HG03045 (cell line): ENCODE measurements around the gene PID1.

ENCODE experiments used
- ATAC-seq: cut with Tn5 transposase; IDR thresholded peaks from one replicate; pipeline ENCODE4 v1.9.1; 2021; ENCODE audit warnings: mild to moderate bottlenecking, moderate library complexity; ENCODE audit not compliant: unreplicated experiment

Gene PID1

DNA sequence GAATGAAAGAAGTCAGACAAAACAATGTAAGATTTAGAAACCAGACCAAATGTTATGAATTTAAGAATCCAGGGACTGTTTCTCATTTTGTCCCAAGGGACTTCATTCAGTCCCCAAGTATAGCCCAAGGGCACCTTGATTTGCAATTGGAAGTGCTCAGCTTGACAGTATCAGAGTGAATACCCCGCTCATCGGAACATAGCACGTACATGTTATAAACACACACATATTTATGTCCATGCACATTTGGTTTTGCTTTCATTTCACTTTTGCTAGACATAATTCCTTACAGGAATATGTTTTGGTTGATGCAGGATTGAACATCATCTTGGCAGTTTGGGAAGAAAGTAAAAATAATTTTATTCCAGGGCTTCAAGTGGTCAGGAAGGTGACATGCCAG is 100.2 kb downstream of the PID1 start:
- no peak for ATAC-seq

DNA sequence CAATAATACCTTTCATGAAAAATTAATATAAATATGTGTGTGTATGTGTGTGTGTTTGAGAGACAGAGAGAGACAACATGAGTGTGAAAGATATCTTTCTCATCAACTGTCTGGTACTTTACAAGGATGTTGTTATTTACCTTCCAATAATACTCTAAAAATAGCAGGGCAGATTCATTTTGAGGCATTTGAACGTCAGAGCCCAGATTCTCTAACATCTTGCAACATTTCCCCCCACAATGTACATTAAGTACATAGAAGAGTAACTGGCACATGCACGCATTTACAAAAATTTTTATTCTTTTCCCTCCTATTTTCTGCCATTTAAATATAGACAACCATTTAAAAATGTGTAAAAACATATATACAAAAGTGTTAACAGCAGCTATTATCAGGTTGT is 100.9 kb downstream of the PID1 start:
- no peak for ATAC-seq

DNA sequence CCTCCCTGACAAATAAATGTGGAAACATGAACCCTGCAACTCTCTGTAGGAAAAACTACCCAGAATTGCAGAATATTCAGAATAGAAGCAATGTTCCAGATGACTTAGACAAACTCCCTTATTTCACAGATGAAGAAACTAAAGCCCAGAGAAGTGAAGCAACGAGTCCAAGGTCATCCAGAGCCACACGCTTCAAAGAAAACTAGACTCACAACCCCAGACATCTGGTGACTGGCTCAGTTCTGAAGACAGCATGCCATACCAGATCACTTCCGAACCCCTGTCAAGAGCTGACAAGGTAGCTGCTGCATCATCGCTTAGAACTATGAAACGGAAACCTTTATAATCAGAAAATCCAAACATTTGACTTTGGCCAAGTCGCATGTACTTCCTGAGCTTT is 101.3 kb downstream of the PID1 start:
- ATAC-seq = no peak

DNA sequence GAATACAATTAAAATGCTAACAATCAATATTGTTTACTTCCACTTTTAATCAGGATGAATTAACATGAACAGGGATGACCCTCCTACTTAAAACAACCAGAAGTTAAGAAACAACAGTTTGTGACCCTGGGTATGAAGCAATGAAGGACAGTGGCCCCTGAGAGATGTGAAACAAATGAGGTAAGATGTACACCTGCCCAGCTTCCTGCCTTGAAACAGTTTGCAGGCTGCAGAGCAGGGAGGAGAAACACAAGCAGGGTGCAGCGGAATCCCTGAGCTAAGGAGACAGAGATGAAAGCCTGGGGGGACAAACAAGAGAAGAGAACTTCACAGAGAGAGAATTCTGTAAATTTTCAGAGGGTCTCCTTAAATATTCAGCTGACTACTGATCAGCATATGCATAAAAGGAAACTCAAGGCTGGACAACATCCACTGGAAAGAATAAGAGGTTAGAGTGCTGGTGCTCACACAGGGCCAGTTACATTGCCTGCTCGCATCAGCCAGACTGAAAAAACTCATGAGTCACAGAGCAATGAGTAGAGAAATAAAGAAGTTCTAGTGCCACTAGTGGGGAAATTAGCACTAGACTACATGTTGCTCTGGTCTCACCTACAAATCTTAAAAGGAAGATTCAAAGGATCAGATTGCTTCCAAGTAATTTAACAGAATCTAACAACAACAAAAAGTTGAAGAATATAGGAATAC is 106.4 kb downstream of the PID1 start:
- no peak for ATAC-seq

DNA sequence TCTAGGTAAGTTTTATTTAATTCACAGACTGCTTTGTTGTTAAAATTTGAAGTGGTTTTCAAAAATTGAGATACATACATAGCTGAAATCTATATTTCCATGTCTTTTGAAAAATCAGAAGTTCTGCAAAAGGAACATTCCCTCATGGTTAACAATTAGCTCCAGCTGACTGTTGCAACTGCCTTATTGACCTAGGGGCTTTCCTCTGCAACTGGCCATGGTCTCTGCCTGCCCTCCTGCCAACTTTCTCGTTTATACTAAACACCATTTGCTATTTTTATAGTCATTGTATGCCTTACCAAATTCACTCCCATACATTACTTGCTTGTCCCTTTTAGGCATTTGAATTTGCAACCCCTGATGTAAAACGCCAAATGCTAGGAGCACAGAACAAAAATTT is 107.2 kb downstream of the PID1 start:
- ATAC-seq = no peak

DNA sequence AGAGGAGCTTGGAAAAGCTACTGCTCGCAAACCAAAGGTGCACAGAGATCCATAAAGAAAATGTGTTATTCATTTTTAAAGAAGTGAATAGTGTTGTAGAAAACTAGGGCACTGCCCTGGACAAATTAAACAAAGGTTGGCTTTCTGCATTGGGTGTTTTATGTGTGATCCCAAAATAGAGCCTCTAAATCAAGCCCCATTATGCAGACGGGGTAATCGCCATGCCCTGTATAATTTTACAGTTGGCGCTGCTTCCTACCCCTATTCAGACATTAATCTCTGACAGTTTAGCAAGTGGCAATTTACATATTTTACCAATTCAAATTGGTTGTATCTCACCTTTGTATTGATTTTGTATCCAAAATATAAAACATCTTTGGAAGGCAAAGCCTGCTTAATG is 109.1 kb downstream of the PID1 start:
- no peak for ATAC-seq

DNA sequence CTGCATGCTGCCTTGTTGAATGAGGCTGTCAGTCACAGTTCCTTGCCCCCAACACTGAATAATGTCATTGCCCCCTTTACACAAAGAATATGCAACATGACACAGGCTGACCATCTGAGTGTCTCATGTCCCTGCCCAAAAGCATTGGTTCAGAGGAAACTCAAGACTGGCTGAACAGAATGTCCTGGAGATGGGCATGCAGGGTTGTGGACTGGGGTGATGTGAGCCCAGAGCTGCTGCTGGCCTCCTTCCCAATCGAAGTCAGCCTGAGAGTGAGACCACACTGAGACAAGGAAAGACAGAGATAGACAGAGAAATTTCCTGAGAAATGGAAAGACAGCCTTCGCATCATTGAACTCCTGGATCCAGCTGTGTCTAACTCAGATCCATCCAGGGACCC is 110.1 kb downstream of the PID1 start:
- no peak for ATAC-seq

DNA sequence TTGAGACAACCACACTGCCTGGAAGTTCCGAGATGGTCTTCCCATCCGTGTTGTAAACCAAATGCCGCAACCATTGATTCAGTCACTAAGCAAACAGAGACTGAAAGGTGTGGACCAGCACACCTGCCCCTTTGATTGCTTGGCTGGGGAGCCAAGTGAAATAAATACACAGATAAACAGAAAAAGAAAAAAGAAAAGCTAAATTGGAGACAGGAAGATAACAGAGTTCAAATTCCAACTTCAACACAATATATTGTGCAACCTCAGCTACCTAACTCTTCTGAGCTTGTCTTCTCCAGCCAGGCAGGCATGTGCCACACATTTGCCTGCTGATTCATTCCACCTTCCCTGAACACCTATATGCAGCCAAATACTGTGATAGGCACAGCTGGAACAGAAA is 110.9 kb downstream of the PID1 start:
- no peak for ATAC-seq

DNA sequence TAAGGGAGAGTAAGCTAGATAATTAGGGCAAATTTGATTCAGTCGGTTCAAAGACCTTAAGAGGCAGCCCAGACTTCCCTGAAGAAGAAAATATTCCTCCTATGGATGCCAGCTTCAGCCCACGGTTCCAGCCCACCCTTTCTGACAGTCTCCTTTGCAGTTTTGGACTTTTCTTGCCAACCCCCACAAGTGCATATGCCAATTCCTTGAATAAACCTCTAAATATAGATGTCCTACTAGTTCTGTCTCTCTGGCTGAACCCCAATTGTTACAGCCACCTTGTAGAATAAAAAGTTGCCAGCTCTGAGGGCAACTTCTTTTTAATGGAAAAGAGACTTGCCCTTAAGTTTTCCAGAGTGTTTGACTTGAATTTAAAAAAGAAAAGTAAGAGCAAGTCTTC is 111.7 kb downstream of the PID1 start:
- no peak for ATAC-seq

DNA sequence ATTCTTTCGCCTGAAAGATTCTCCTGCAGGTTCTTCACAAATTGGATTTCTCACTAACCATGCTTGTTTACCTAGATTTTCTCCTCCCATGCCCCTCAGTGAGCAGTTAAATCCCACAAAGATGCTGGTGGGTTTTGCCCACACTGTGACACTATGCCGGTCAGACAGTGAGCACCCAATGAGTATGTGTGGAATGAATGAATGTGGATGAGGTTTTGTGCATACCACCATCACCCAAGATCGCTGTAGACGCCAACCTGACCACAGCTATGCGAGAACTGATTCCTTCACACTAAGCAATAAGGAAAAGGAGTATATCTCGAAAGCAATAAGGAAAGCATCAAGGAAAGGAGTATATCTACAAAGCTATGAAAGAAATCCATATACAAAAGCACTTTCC is 116.7 kb downstream of the PID1 start:
- ATAC-seq = no peak

DNA sequence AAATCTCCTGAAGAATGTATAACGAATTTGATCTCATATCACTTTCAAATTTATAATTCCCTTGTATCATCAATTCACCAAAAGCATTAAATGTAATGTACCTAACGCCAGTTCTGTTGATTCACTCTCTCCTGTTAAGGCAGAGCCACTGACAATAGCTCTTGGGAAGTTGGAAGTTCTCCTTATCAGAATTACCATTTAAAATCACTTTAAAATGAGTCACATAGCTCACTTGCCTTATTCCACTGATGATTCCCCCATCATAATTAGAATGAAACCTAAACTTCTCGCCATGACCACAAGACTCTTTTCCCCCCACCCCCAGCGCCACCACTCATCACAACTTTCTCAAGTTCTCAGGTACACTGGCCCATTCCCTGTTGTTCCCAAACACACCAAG is 117.1 kb downstream of the PID1 start:
- ATAC-seq = no peak

DNA sequence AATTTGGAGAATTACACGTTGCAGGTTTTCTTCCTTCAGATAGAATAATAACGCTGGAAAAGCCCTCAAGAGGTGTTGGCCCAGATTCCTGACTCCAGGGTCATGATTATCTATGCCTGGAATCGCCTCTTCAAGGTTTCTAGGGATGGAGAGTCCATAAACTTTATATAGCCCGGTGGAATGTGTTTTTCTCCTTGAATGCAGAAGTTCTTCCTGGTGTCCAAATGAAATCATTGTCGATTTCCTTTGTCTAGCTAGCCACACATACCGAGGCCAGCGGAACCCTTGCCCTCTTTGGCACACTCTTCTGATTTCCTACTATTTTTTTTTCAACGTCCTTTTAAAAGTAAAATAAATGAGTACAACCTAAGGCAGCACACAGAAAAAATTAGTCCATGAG is 117.8 kb downstream of the PID1 start:
- ATAC-seq = no peak

DNA sequence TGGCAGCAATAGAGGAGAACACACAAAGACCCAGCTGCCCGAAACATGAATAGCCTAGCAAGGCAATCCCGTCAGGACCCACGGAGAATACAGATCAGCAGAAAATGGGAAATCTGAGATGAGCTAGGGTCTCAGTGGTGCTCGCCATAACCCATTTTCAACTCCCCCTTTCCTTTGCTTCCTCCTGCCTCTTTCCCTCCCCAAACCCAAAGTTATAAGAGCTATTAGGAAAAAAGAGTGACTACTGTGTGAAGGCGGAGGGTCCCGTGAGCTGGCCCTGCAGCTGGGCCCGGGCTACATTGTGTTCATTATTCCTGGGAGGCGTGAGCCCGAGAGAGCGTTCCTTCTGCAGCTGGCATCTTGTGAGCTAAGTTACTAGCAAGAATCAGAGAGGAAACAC is 118.4 kb downstream of the PID1 start:
- no peak for ATAC-seq

DNA sequence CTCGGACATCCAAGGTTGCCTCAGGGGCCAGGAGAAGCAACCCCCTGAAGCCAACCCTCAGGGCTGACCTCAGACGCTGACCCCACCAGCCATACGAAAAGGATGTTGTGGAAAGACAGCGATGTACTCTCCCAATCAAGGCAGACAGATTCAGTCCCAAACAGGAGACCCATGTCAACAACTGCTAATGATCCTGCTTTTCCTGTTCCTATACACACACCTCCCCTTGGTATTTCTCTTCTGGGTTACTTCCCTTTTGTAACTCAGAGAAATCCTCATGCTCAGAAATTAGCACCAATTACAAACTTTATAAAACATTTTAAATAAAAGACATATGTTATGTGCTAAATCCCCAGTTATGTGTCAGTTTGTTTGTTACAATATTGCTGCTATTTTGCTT is 120.8 kb downstream of the PID1 start:
- ATAC-seq = no peak

DNA sequence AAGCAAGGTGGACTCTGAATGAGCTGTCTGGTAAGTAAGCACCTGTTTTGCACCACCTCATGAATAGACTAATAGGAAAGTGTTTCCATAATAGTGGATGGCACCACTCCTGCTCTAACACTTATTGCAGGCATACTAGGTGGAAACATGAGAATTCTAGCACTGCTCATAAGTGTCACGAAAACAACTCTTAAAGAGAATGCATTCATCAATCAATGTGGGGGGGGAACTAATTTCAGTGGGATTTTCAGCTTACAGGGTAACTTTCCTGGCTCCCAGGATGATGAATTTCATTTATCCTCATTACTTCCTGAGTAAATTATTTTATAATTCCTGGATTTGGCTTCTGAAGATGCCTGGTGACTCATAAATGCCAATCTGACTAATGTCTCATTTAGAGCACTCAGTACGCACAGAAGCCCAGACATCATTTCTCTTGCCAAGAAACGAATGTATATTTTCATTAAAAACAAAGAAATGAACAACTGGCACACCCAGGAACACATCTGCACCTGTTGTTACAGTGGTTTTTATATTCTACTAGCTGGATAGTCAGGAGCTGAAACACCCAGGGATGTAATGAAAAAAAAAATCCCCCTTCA is 129.6 kb downstream of the PID1 start:
- ATAC-seq = no peak

DNA sequence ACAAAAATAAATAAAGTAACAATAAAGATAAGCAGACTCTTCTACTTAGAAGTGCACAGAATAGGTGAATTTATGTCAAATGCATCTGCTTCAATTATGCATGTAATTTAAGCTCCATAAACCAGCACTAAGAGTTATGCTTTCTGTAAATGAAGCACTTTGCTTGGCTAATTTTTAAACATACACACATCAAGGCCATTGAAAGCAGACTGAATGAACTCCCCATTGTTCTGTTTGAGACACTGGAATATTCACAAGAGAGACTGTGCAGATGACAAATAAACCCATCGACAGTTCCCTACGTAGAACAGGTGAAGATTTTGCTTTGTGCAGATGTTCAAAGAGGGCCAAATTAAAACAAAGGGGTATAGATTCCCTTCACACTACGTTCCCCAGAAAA is 133.4 kb downstream of the PID1 start:
- no peak for ATAC-seq

DNA sequence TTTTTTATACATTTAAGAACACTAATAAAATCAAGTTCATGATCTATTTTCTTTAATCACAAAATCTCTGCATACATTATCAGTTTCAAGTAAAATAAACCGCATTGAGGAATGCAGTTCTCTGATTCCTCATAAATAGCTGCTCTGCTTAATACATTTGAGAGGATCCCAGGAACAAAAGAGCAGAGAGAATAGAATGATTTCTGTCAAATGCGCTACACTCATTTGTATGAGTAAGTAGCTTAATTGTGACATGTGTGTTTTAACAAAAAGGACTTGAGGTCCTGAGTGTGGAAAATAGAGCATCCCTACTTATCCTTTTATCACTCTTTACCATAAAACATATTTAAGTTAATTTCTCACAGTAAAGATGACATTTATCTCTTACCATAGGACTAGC is 134.0 kb downstream of the PID1 start:
- ATAC-seq = no peak

DNA sequence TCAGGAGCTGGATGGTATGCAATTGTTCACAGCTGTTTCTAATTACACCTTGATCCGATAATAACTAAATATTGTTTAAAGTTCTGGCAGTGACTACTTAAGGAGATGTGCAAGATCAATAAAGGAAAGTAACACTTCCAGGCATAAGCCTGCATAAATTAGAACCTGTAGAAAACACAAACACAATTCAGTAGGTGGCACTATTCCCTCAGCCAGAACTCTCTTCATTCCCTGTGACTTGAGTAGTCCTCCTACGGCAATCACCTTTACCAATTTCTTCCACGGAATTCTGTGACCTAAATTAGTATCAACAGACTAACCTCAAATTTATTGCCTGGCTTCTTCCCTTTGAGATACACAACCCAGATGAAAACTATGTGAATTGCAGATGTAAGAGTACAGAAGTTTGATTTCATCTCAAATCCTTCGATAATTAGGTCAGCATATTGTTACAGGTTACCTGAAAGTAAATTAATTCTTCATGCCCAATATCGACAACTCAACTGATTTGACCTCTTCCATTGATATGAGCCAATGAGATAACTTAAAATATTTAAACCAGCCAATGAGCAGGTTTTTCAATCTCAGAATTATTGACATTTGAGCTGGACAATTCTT is 137.8 kb downstream of the PID1 start:
- ATAC-seq = no peak

DNA sequence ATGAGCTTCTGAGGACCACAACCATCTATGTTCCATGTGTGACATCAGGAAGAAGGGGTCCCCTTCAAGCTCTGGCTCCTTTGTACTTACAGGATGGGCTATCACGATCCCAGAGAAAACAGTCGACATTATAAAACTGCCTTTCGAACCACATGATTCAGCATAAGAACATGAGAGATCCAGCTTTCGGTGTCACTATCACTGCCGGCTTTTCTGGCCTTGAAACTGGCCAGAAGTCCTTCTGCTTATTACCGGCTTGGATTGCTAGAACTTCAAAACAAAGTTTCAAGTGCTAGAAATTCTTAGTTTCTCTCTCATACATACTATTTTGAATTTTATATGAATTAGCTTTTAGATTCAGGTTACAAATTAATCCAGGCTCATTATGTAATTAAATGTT is 138.9 kb downstream of the PID1 start:
- ATAC-seq = no peak

DNA sequence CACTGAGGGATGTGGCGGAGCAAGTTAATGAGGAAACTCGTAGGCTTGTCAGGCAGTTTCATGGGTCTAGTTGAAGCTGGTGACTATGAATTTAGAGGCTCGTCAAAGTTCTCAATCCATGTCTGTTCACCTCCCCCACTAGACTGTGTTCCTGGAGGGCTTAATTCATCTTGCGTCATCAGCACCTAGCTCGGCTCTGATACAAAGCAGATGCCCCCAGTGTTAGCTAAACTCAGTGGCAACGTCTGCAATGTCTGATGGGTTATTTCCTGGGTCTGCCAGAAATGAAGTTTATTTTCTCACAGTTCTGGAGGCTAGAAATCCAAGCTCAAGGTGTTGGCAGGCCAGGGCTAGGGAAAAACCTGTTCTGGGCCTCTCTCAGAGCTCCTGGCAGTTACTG is 140.6 kb downstream of the PID1 start:
- ATAC-seq = no peak

DNA sequence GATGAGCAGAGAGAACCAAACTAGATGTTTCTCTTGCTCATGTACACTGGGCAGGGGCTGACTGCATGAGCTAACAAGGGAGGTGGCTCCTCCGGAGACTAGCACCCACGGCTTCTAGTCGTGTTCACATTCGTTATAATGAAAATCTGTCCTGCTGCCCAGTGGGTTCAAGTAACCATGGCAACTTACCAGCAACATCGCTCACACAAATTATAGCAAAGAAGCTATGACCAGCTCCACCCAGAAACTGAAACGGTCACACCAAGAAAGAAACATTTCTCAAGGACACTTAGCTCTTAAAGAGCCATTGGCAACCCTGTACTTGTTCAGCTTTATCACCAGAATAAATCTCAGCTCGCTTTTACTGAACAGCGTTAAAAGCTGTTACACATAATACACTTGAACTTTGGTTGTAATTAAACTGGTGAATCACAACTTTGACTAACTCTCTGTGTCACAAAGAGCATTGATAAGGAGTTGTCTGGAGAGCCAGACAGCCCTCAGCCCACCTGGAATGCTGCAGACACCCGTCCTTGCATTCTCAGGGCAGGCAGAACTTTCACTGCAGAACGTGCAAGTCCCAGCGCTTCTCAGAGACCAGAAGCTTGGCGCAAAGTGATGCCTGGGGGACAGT is 141.2 kb downstream of the PID1 start:
- ATAC-seq = no peak

DNA sequence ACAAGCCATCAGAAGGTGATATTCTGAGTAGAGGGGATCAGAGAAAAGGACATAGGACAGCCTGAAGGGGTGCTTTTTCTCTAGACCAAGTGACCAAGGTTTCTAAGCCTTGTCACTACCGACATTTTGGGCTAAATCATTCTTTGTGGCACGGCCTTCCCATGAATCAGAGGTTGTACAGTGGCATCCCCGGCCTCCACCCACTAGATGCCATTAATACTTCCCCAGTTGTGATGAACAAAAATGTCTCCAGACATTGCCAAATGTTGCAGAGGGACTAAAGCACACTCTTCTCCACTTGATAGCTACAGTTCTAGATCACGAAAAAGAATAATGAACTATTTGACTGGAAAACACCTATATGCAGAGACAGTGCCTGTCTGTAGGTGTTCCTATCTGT is 143.6 kb downstream of the PID1 start:
- ATAC-seq = no peak
